Esophagus (tissue), 2 donors: Measurements from ENCODE around the gene TNFRSF4. TPM values are rescaled to one million over a fixed set of nuclear protein-coding genes. Genes with fewer than 3 reads are reported as not detected.

ENCODE experiments used
- H3K27ac ChIP-seq, 2 donors: one replicate each; pipeline ENCODE4 v1.5.1; 2013; ENCODE audit warnings: low read depth in 2 of 2, mild to moderate bottlenecking in 2 of 2, inconsistent platforms in 1 of 2, low read length in 1 of 2, moderate library complexity in 1 of 2
- H3K27me3 ChIP-seq, 2 donors: one replicate each; pipeline ENCODE4 v1.6.1; 2013; ENCODE audit warnings: low read length in 2 of 2, control low read depth in 1 of 2, mild to moderate bottlenecking in 1 of 2; ENCODE audit not compliant: insufficient read depth in 2 of 2, control insufficient read depth in 1 of 2
- H3K36me3 ChIP-seq, 2 donors: one replicate each; pipeline ENCODE4 v1.6.1; 2013; ENCODE audit warnings: low read length in 1 of 2; ENCODE audit not compliant: control insufficient read depth in 2 of 2, insufficient read depth in 2 of 2
- H3K4me1 ChIP-seq, 2 donors: one replicate each; pipeline ENCODE4 v1.6.1; 2013; ENCODE audit warnings: low read length in 1 of 2; ENCODE audit not compliant: control insufficient read depth in 2 of 2, insufficient read depth in 2 of 2
- H3K4me3 ChIP-seq, 2 donors: one replicate each; pipeline ENCODE4 v1.5.1; 2013; ENCODE audit warnings: low read length in 2 of 2, mild to moderate bottlenecking in 2 of 2, low read depth in 1 of 2, moderate library complexity in 1 of 2
- H3K9me3 ChIP-seq, 2 donors: one replicate each; pipeline ENCODE4 v1.6.1; 2013; ENCODE audit warnings: mild to moderate bottlenecking in 2 of 2, low read depth in 1 of 2, low read length in 1 of 2, moderate library complexity in 1 of 2; ENCODE audit not compliant: control insufficient read depth in 2 of 2, insufficient read depth in 1 of 2
- WGBS, 2 donors: extraction: QIAGEN DNeasy Blood & Tissue Kit; methylation state at CpG; one replicate each; pipeline ENCODE4 v1.1.7; 2013; 5-methylcytosine and 5-hydroxymethylcytosine counted together
- polyA plus RNA-seq, 2 donors: library from polyadenylated mRNA; stranded (reverse); fragments of 200-250 nt; gene quantifications; one replicate each; pipeline ENCODE4 v1.2.3, GENCODE V29; 2013
- donor health status: healthy with polysubstance abuse.
- donor health status: Bipolar disorder and iron deficiency.

TNFRSF4 gene
- polyA plus RNA-seq, 2 donors = 0.73 to 1.1 TPM

GRCh38 chr1:1240348-1240732 lies 26.4 kb upstream of the TNFRSF4 start:
- WGBS, 2 donors = 38 to 48% methylated on average over 11 of the region's 11 CpGs
- no peak overlapping the region for H3K27ac ChIP-seq
- H3K36me3 ChIP-seq = peaks cover 0 to under 1% of the 10 kb centered on the region in 2 donors
- H3K4me3 ChIP-seq = no peak overlapping the region
- peaks cover 2 to 23% of the 10 kb centered on the region in 2 donors for H3K4me1 ChIP-seq
- H3K27me3 ChIP-seq = peaks cover 0 to 5% of the 10 kb centered on the region in 2 donors
- H3K9me3 ChIP-seq = peaks cover 0 to 5% of the 10 kb centered on the region in 2 donors

DNA sequence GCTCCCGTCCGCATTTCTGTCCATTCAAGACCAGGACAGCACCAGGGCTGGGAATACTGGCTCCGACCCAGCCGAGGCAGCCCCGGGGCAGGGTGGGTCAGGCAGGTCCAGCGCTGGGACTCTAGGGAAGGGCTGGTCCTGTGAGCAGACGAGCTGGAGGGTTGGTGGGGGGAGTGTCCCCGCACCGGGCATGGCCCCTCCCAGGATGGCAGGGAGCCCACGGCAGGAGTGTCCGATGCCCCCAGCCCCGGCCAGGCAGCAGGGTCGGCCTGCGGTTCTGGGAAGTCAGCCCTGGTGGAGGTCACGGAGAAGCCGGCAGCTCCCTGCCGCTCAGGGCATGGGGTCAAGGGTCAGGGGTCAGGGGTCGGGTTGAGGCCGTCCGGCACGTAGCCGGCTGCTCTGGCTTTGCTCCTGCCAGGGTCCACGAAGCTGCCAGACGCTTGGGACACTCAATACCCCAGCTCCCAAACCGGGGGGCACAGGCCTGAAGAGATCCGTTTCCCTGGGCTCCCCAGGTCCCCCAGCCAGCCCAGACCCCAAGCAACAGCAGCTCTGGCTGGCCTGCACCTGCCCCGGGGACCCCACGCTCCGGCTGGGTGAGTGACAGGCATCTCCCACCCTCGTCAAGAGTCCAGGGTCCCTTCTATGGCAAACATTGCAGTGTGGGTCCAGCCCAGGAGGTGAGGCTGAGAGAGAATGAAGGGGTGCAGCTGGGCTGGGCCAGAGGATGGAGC lies 25.8 kb upstream of the TNFRSF4 start:
- H3K9me3 ChIP-seq = peaks cover 0 to 5% of the 10 kb centered on the region in 2 donors
- peaks cover 2 to 23% of the 10 kb centered on the region in 2 donors for H3K4me1 ChIP-seq
- H3K4me3 ChIP-seq = no peak overlapping the region
- no peak overlapping the region for H3K27ac ChIP-seq
- H3K27me3 ChIP-seq = peaks cover 0 to 5% of the 10 kb centered on the region in 2 donors
- peaks cover 0 to 2% of the 10 kb centered on the region in 2 donors for H3K36me3 ChIP-seq
- 22% methylated on average over 29 to 30 of the region's 30 CpGs for WGBS, 2 donors

GRCh38 chr1:1239227-1239613 lies 25.3 kb upstream of the TNFRSF4 start:
- H3K27me3 ChIP-seq = peaks cover 0 to 5% of the 10 kb centered on the region in 2 donors
- no peak overlapping the region for H3K4me3 ChIP-seq
- peaks cover 0 to 5% of the 10 kb centered on the region in 2 donors for H3K9me3 ChIP-seq
- peaks cover 0 to 2% of the 10 kb centered on the region in 2 donors for H3K36me3 ChIP-seq
- 39 to 46% methylated on average over 11 to 15 of the region's 15 CpGs for WGBS, 2 donors
- H3K27ac ChIP-seq = no peak overlapping the region
- peaks cover 2 to 23% of the 10 kb centered on the region in 2 donors for H3K4me1 ChIP-seq

- peaks cover 0 to 2% of the 10 kb centered on the region in 2 donors for H3K36me3 ChIP-seq
- H3K9me3 ChIP-seq = peaks cover 0 to 5% of the 10 kb centered on the region in 2 donors
- H3K4me3 ChIP-seq = no peak overlapping the region
- WGBS, 2 donors = 52 to 65% methylated on average over 19 of the region's 19 CpGs
- no peak overlapping the region for H3K27ac ChIP-seq
- H3K4me1 ChIP-seq = peaks cover 2 to 23% of the 10 kb centered on the region in 2 donors
- peaks cover 0 to 5% of the 10 kb centered on the region in 2 donors for H3K27me3 ChIP-seq
Measured at GRCh38 chr1:1238702-1239178, 24.8 kb upstream of the TNFRSF4 start.

DNA sequence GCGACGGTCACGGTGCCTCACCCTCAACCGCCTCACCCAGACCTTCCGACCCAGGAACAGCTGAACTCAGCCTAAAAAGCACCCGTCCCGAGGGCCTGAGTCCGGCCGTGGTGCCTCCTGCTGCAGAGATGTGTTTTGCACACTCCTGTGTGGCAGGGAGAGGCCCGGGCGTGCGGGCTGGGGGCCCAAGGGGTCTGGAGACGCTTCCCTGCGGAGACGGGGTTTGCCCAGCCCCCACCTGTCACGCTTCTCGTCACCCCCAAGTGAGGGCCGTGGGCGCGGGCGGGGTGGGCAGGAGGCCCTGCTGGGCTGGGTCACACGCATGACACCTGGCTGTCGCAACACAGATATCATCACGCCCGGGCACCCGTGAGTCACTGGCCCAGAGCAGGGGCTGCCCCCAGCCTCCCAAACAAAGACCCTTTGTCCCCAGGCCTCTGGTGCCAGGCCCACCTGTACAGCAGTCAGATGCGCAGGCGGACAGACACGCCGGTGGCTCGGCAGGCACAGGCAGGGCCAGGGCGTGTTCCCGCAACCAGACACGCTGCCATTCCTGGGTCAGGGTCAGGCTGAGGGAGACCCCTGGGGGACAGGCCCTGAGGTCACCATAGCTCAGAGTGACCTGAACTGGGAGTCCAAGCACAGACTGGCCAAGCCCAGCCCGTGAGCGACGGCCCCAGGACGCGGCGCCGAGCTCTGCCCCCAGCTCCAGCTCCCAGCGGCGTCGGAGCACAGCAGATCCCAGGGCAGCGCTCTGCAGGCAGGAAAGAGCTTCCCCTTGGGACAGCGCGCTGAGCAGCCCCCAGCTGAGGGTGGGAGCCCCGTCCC lies 24.1 kb upstream of the TNFRSF4 start:
- Histone ChIP-seq H3K4me3 (no peak overlapping the region), H3K36me3 (peaks cover 0 to 2% of the 10 kb centered on the region in 2 donors), H3K9me3 (peaks cover 0 to 5% of the 10 kb centered on the region in 2 donors), H3K4me1 (peaks cover 2 to 27% of the 10 kb centered on the region in 2 donors), H3K27ac (no peak overlapping the region), H3K27me3 (peaks cover 0 to 5% of the 10 kb centered on the region in 2 donors)
- 29 to 37% methylated on average over 48 of the region's 48 CpGs for WGBS, 2 donors

DNA sequence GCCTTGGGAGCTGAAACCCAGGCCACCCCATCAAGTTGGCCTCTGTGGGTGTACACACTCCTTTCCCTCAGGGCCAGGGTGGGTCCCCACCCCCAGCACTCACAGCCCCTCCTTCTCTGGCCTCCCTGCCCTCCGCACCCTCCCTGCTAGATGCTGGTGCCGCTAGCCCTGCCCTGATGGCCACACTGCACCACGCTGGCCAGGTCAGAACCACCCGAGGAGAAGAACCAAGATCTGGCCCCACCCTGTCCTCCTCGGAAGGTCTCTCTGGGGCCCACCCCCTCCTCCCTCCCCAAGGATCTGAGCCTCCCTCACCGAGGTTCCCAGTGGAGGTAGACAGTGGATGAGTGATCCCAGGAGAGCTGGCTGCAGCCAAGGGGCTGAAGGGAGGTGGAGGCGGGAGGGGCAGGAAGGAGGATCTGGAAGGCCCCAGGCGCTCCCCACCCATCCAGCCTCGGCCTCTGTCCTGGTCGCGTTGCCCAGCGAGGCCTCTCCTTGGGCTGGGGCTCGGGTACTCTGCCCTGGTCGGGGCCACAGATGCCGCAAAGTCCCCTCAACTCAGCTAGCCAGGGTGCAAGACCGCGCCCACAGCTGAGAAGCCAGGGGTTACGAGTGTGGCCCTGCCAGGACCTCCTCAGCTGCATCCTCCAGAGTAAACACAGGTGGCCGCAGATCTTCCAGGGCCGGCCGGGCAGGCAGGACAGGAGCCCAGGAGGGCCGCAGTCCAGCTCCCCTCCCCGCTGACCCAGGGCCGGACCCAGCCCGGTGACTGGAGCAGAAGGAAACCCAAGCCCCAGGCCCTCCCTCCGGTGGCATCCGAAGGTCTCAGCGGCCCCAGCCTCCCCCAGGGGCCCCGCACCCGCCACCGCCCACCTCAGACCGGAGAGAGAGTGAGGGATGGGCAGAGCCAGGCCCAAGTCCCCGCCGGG lies 23.3 kb upstream of the TNFRSF4 start:
- Histone ChIP-seq H3K9me3 (peaks cover 0 to 5% of the 10 kb centered on the region in 2 donors), H3K4me1 (peaks cover 7 to 35% of the 10 kb centered on the region in 2 donors), H3K4me3 (no peak overlapping the region), H3K36me3 (peaks cover 0 to 2% of the 10 kb centered on the region in 2 donors), H3K27ac (no peak overlapping the region), H3K27me3 (peaks cover 0 to 5% of the 10 kb centered on the region in 2 donors)
- WGBS, 2 donors = 29 to 30% methylated on average over 29 to 34 of the region's 34 CpGs

DNA sequence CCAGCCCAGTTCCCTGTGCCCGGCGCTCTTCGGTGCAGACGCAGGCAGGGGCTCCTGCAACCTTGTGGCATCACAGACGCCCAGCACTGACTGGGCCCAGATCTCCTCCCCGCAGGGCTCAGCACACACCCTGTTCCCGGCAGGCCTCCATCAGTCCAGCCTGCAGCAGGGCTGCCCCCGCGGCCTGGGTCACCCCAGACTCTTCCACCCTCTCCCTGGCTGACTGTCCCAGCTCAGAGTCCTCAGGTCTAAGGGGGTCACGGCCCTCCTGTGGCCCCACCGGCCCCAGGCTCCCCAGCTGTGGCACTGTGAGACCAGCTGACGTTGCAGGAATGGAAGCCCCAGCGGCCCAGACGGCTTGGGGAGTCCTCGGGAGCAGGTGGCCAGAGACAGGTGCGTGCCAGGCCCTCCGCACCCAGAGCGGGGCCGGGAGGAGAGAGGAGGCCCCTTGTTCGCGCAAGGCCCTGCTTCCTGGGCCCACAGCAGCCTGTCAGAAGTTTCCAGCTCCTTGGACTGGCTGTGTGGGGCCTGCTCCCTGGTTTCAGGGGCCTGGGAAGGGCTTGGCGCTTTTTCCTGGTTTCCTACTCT lies 22.3 kb upstream of the TNFRSF4 start:
- Histone ChIP-seq H3K36me3 (peaks cover 0 to 2% of the 10 kb centered on the region in 2 donors), H3K27ac (no peak overlapping the region), H3K4me1 (peaks cover 7 to 34% of the 10 kb centered on the region in 2 donors), H3K27me3 (peaks cover 0 to 5% of the 10 kb centered on the region in 2 donors), H3K9me3 (peaks cover 0 to 2% of the 10 kb centered on the region in 2 donors), H3K4me3 (no peak overlapping the region)
- 81 to 82% methylated on average over 22 of the region's 22 CpGs for WGBS, 2 donors

DNA sequence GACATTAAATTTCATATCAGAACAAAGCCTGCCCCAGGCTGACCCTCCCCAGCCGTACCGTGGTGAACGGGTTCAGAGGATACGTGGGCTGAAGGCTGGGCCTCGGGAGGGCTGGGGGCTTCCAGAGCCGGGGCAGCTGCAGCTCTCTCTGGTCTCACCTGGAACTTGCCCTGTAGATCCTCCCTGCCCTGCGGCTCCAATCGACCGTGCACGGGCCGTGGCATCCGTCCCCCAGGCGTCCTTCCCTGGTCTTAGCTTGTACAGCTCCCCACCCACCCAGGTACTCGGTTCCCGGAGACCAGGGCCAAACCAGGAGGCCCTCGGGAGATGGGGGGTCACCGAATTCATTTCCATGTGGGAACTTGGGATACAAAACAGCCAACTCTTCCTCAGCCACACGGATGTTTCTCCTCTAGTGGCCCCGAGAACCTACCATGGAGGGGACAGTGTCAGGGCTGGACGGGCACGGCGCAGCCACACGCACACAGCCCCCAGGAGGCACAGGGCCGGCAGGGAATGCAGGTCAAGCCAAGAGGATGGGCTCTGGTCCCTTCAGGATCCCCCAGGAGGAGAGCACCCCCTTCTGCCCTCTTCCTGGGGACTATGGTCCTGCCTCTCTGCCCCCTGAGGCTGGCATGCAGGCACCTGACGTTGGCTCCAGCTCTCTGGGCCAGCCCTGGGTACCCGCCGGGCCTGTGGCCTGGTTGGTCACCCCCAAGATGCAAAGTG lies 21.2 kb upstream of the TNFRSF4 start:
- 83% methylated on average over 27 of the region's 27 CpGs for WGBS, 2 donors
- H3K9me3 ChIP-seq = peaks cover 0 to 2% of the 10 kb centered on the region in 2 donors
- H3K4me3 ChIP-seq = no peak overlapping the region
- H3K4me1 ChIP-seq = peaks cover 4 to 38% of the 10 kb centered on the region in 2 donors
- H3K27ac ChIP-seq = no peak overlapping the region
- H3K27me3 ChIP-seq = peaks cover 0 to 5% of the 10 kb centered on the region in 2 donors
- peaks cover 0 to 2% of the 10 kb centered on the region in 2 donors for H3K36me3 ChIP-seq
